PC-9 (cell line): ENCODE data around the gene GPS1.

Experiments used
- EZH2 ChIP-seq: fragments of 200-600 bp; sonication (generic); IDR thresholded peaks from 2 replicates; pipeline ENCODE4 v1.8.0; 2017; ENCODE audit warnings: antibody characterized with exemption, low read depth
- TF ChIP-seq, protein P1 (sequence below): fragments of 200-600 bp; sonication (generic); conservative IDR thresholded peaks from 2 replicates; pipeline ENCODE4 v1.6.1; 2017; ENCODE audit warnings: mixed run types, antibody characterized with exemption, mild to moderate bottlenecking, moderate library complexity

DNA sequence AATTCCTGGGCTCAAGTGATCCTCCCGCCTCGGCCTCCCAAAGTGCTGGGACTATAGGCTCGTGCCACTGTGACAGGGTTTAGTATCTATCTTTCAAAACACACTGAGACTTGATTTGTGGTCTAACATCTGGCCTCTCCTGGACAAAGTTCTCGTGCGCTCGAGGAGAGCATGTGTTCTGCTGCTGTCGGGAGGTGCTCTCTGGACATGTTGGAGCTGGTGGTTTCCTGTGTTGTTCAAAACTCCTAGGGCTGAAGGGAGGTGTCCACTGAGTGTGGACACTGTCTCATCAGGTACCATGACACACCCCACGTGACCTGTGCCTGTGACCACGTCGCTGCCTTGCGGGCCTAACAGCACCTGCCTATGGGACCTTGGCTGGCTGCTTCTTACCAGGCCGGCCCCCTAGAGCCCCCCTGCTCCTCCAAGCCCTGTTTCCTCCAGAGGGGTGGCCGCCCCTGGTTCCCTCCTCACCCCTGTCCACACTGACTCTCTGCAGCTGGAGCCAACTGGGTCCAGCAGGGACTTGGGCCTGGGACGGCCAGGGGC is 5.7 kb upstream of the GPS1 start:
- TF ChIP-seq, protein P1, sequence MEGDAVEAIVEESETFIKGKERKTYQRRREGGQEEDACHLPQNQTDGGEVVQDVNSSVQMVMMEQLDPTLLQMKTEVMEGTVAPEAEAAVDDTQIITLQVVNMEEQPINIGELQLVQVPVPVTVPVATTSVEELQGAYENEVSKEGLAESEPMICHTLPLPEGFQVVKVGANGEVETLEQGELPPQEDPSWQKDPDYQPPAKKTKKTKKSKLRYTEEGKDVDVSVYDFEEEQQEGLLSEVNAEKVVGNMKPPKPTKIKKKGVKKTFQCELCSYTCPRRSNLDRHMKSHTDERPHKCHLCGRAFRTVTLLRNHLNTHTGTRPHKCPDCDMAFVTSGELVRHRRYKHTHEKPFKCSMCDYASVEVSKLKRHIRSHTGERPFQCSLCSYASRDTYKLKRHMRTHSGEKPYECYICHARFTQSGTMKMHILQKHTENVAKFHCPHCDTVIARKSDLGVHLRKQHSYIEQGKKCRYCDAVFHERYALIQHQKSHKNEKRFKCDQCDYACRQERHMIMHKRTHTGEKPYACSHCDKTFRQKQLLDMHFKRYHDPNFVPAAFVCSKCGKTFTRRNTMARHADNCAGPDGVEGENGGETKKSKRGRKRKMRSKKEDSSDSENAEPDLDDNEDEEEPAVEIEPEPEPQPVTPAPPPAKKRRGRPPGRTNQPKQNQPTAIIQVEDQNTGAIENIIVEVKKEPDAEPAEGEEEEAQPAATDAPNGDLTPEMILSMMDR = no peak
- TF ChIP-seq EZH2 = no peak
